ENCODE results near the gene ABHD13. TPM values are rescaled to one million over a fixed set of nuclear protein-coding genes. Genes with fewer than 3 reads are reported as not detected.

The ABHD13 gene
- total RNA-seq, 4 donors from 2014 or later = 8.7 to 30.0 (median 18.1) TPM

DNA sequence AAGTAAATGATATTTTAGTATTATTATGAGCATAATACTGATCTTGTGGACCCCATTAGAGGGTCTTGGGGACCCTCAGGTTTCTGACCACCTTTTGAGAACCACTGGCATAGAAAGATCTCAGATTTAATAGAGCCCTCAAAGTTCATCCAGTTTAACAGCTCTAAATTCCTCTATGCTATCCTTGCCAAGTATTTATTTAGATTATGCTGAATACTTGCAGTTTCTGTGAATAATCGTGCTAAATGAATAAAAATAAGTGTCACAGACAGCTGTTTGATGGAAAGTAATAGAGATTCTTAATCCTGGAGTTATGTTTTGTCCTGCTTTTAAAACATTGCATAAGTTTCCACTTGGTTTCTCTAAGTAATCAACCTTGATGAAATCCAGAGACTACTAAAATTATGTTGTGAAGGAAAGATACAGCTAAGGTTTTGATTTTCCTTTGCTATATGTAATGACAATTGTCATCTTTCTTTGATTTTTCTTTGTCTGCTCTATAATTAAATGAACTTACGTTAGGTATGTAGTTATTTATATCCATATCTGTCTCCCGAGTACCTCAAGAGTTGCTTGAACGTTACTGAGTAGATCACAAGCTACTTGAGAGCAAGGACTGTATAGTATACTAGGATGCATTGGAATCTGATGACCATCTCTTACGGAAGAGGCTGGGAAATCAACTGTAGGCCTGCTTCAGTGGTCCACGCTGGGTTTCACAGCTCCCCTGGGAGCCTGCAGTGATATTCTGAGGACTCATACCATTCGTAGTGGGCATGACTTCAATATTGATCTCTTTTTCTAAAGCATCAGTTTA is 5.7 kb downstream of the ABHD13 start:
- no peak overlapping the region for H3K4me3 ChIP-seq
- H3K27ac ChIP-seq = no peak overlapping the region
- no peak for DNase-seq
- no peaks in the 10 kb centered on the region for H3K9me3 ChIP-seq
- no peak for TF ChIP-seq POLR2A (IDR thresholded peaks at IDR 0.05)
- TF ChIP-seq, protein P1, sequence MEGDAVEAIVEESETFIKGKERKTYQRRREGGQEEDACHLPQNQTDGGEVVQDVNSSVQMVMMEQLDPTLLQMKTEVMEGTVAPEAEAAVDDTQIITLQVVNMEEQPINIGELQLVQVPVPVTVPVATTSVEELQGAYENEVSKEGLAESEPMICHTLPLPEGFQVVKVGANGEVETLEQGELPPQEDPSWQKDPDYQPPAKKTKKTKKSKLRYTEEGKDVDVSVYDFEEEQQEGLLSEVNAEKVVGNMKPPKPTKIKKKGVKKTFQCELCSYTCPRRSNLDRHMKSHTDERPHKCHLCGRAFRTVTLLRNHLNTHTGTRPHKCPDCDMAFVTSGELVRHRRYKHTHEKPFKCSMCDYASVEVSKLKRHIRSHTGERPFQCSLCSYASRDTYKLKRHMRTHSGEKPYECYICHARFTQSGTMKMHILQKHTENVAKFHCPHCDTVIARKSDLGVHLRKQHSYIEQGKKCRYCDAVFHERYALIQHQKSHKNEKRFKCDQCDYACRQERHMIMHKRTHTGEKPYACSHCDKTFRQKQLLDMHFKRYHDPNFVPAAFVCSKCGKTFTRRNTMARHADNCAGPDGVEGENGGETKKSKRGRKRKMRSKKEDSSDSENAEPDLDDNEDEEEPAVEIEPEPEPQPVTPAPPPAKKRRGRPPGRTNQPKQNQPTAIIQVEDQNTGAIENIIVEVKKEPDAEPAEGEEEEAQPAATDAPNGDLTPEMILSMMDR (IDR thresholded peaks at IDR 0.05) = no peak
- H3K4me1 ChIP-seq = no peaks in the 10 kb centered on the region
- no peaks in the 10 kb centered on the region for H3K36me3 ChIP-seq
- H3K27me3 ChIP-seq = no peaks in the 10 kb centered on the region
- intact Hi-C loops (cut with DNase I; ENCODE audit: low total_unique reads) = no loop called here

DNA sequence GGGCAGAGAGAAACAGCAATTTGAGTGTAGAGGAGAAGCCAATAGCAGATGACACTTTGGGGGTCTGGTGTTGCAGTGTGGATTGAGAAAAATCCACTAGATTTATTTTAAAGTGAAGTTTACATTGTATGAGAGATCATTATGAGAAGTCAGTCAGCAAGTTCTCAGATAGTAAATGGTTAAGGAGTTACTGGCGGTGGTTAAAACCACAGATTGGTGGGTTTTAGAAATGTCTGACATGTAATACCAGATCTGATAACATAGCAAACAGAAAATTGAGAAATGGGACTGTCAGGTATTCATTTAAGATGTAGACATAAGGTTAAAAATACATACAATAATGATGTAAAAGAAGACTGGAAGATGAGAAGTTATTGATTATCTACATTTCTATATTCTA is 7.2 kb downstream of the ABHD13 start:
- Histone ChIP-seq H3K27me3 (no peaks in the 10 kb centered on the region), H3K4me1 (no peaks in the 10 kb centered on the region), H3K9me3 (no peaks in the 10 kb centered on the region), H3K27ac (no peak overlapping the region), H3K4me3 (no peak overlapping the region), H3K36me3 (no peaks in the 10 kb centered on the region)
- DNase-seq = no peak
- TF ChIP-seq POLR2A (IDR thresholded peaks at IDR 0.05) = no peak
- TF ChIP-seq, protein P1 (IDR thresholded peaks at IDR 0.05) = no peak
- intact Hi-C loops (cut with DNase I; ENCODE audit: low total_unique reads) = no loop called here

DNA sequence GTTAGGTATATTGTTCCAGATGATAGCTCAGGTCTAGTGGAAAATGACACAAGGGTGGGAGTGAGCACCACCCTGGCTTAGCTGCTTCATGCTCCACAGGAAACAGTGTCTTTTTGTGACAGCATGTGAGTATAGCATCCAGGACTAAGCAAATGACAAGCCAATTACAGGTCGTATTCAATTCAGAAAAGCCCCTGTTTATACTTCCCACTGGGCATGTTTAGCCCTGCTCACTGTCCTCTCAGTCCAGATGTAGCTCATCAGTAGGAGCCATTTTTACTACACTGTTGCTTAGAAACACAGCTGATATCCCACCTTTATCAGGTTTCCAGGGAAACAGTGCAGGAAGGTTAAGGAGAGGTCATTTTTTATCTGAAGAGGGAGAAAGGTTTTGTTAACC is 8.0 kb downstream of the ABHD13 start:
- TF ChIP-seq, protein P1 (IDR thresholded peaks at IDR 0.05) = no peak
- TF ChIP-seq POLR2A (IDR thresholded peaks at IDR 0.05) = no peak
- Histone ChIP-seq H3K36me3 (no peaks in the 10 kb centered on the region), H3K4me1 (no peaks in the 10 kb centered on the region), H3K27ac (no peak overlapping the region), H3K4me3 (no peak overlapping the region), H3K9me3 (no peaks in the 10 kb centered on the region), H3K27me3 (no peaks in the 10 kb centered on the region)
- intact Hi-C loops (cut with DNase I; ENCODE audit: low total_unique reads) = no loop called here
- no peak for DNase-seq

DNA sequence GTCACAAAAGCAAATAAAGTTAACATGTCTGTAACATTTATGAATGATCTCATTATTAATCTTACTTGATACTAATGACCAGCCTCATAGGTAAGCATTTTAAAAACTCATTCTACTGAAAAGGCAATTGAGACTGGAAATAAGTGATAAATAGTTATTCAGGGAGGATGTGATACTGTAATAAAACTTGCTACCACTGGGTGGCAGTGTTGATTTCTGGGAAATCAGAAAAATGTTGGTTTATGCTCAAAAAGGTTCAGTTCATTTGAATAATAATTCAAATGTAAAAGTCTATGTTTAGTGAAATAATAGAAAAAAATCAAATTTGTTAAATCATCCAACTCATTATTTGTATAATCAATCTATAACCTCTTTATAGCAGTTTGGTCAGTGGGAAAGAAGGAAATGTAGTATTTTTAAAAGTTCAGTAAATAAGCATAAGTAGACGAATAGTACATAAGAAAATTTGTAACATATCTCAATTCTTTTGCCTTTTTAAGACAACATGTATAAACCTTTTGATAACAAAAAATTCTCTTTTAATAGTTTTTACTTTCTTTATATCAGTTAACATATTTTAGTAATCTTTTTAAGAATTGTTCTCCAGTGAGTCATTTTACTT is 9.6 kb downstream of the ABHD13 start:
- H3K4me3 ChIP-seq = no peak overlapping the region
- DNase-seq = no peak
- no peaks in the 10 kb centered on the region for H3K36me3 ChIP-seq
- intact Hi-C loops (cut with DNase I; ENCODE audit: low total_unique reads) = no loop called here
- TF ChIP-seq, protein P1 (IDR thresholded peaks at IDR 0.05) = peak; percentile 58 to 74 (median 66)
- TF ChIP-seq POLR2A (IDR thresholded peaks at IDR 0.05) = no peak
- no peaks in the 10 kb centered on the region for H3K4me1 ChIP-seq
- H3K27me3 ChIP-seq = no peaks in the 10 kb centered on the region
- no peak overlapping the region for H3K27ac ChIP-seq
- H3K9me3 ChIP-seq = no peaks in the 10 kb centered on the region

DNA sequence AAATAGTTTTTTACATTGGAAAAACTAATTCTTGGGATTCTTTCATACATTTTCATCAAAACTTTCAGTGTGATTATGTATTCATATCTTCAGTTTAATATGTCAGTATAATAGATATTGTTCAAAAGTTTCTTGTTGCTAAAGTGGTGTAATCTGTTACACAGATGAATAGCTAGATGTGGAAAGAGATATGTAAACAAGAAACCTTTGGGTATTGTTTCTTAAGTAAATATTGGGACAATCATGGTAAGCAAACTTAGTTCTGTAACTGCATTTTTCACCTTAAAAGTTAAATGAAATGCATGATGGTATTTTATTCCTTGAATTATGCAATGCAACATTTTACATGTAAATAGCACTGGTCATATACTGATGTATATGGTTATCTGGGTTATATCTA is 12.2 kb downstream of the ABHD13 start:
- intact Hi-C loops (cut with DNase I; ENCODE audit: low total_unique reads) = no loop called here
- H3K4me1 ChIP-seq = no peaks in the 10 kb centered on the region
- no peak overlapping the region for H3K27ac ChIP-seq
- no peaks in the 10 kb centered on the region for H3K9me3 ChIP-seq
- no peak for DNase-seq
- H3K36me3 ChIP-seq = no peaks in the 10 kb centered on the region
- no peak overlapping the region for H3K4me3 ChIP-seq
- TF ChIP-seq, protein P1 (IDR thresholded peaks at IDR 0.05) = no peak
- no peak for TF ChIP-seq POLR2A (IDR thresholded peaks at IDR 0.05)
- no peaks in the 10 kb centered on the region for H3K27me3 ChIP-seq
